NCI-H1092 (cell line): Measurements from ENCODE around the gene CSN1S1.
"Not testable (repeated sequence)": the region's sequence is repeated elsewhere in the genome, so short reads cannot be mapped to it uniquely, and the experiment has no call there.

Source experiments
- DNase-seq: peaks from one replicate; lab custom pipeline; 2025; lab: John Stamatoyannopoulos, UW

The CSN1S1 gene

GRCh38 chr4:69930768-69931167, at the start of gene CSN1S1:
Gene CSN1S1 (plus strand): TSS chr4:69931068. CDS start chr4:69932556, 1,488 bp downstream.
- no peak for DNase-seq

GRCh38 chr4:69881173-69881773, 49.6 kb upstream of the CSN1S1 start:
- DNase-seq: no peak

GRCh38 chr4:69882150-69882549, 48.7 kb upstream of the CSN1S1 start:
- no peak for DNase-seq

GRCh38 chr4:69888336-69888735, 42.5 kb upstream of the CSN1S1 start:
- DNase-seq: no peak

GRCh38 chr4:69894186-69894585, 36.7 kb upstream of the CSN1S1 start:
- no peak for DNase-seq

- DNase-seq: no peak
These were observed 36.1 kb upstream of the CSN1S1 start for GRCh38 chr4:69894721-69895120.

- no peak for DNase-seq
These were observed 34.2 kb upstream of the CSN1S1 start for GRCh38 chr4:69896530-69897116.

GRCh38 chr4:69907151-69907550, 23.7 kb upstream of the CSN1S1 start:
- no peak for DNase-seq

- DNase-seq: no peak
These were observed 21.7 kb upstream of the CSN1S1 start for GRCh38 chr4:69909195-69909594.

- no peak for DNase-seq
These were observed 20.7 kb upstream of the CSN1S1 start for GRCh38 chr4:69910016-69910782.

GRCh38 chr4:69920874-69921273, 10.0 kb upstream of the CSN1S1 start:
- no peak for DNase-seq

- DNase-seq: not testable (repeated sequence)
These were observed 7.0 kb upstream of the CSN1S1 start for GRCh38 chr4:69923782-69924410.

- no peak for DNase-seq
These were observed 3.3 kb downstream of the CSN1S1 start for GRCh38 chr4:69934150-69934549.

GRCh38 chr4:69936566-69936965, 5.7 kb downstream of the CSN1S1 start:
- DNase-seq: no peak

GRCh38 chr4:69951602-69952001, 20.7 kb downstream of the CSN1S1 start:
- DNase-seq: no peak

GRCh38 chr4:69957209-69957608, 26.3 kb downstream of the CSN1S1 start:
- no peak for DNase-seq

GRCh38 chr4:69965628-69966027, 34.8 kb downstream of the CSN1S1 start, which contains the start of gene CSN2:
Gene CSN2 (minus strand): TSS chr4:69965728. CDS start chr4:69960995, 4,733 bp downstream.
- no peak for DNase-seq

- DNase-seq: no peak
These were observed 39.2 kb downstream of the CSN1S1 start for GRCh38 chr4:69970071-69970470.

- DNase-seq: no peak
These were observed 43.8 kb downstream of the CSN1S1 start for GRCh38 chr4:69974631-69975030.

GRCh38 chr4:69977582-69977981, 46.7 kb downstream of the CSN1S1 start:
- no peak for DNase-seq

GRCh38 chr4:69984030-69984443, 53.2 kb downstream of the CSN1S1 start:
- no peak for DNase-seq

GRCh38 chr4:69986663-69987062, 55.8 kb downstream of the CSN1S1 start:
- no peak for DNase-seq

- no peak for DNase-seq
These were observed 60.1 kb downstream of the CSN1S1 start for GRCh38 chr4:69991016-69991415.
